Naive thymus-derived CD4-positive, alpha-beta T cell (primary cell): ENCODE measurements around the gene SEMA6A. TPM values are rescaled to one million over a fixed set of nuclear protein-coding genes. Genes with fewer than 3 reads are reported as not detected.

Experiments used
- ATAC-seq: fragments of 150-1000 bp; cut with Tn5 transposase; 2 replicates; pipeline ENCODE4 v1.10.0; 2021; ENCODE audit warnings: mild to moderate bottlenecking, moderate library complexity
- CTCF ChIA-PET: fragments of 350-600 bp; sonication (Branson Sonifier 250); formaldehyde crosslinking; loops from one replicate; lab custom pipeline; 2021; ENCODE audit warnings: antibody characterized with exemption; lab: Charles Lee
- POLR2A ChIA-PET: fragments of 350-600 bp; sonication (Branson Sonifier 250); formaldehyde crosslinking; loops from one replicate; lab custom pipeline; 2021; ENCODE audit warnings: antibody characterized with exemption, inconsistent platforms; lab: Charles Lee
- DNase-seq, 9 donors: peaks; one replicate each; pipeline versions ENCODE4 v3.0.0 to v3.0.0-alpha.2; 2020 to 2022; ENCODE audit warnings: mixed read lengths in 1 of 9
- H3K27ac ChIP-seq: one replicate; pipeline ENCODE4 v1.7.0; 2013; ENCODE audit warnings: mild to moderate bottlenecking, low read depth, low read length, moderate library complexity
- H3K27me3 ChIP-seq, 2 donors: one replicate each; pipeline ENCODE4 v1.7.0; 2013; ENCODE audit warnings: low read length in 2 of 2, mild to moderate bottlenecking in 2 of 2, moderate library complexity in 2 of 2; ENCODE audit not compliant: control insufficient read depth in 2 of 2, insufficient read depth in 2 of 2
- H3K36me3 ChIP-seq, 3 experiments: 1 replicate in 2 of 3; 2 replicates in 1 of 3; pipeline ENCODE4 v1.7.0; 2013; ENCODE audit warnings: low read length in 3 of 3, mild to moderate bottlenecking in 3 of 3, moderate library complexity in 1 of 3; ENCODE audit not compliant: insufficient read depth in 3 of 3, control insufficient read depth in 2 of 3
- H3K4me1 ChIP-seq, 2 donors: one replicate each; pipeline ENCODE4 v1.7.0; 2013; ENCODE audit warnings: low read length in 2 of 2, mild to moderate bottlenecking in 2 of 2, moderate library complexity in 1 of 2; ENCODE audit not compliant: control insufficient read depth in 2 of 2, insufficient read depth in 2 of 2
- H3K4me3 ChIP-seq: 2 replicates; pipeline ENCODE4 v1.7.0; 2013; ENCODE audit warnings: mild to moderate bottlenecking, low read length
- H3K9me3 ChIP-seq, 3 experiments: 1 replicate in 2 of 3; 2 replicates in 1 of 3; pipeline ENCODE4 v1.7.0; 2013; ENCODE audit warnings: low read length in 3 of 3; ENCODE audit not compliant: control insufficient read depth in 2 of 3
- H3K27ac Mint-ChIP-seq, 9 donors: one replicate each; pipeline ENCODE4 v1.8.0; 2020 to 2022; ENCODE audit warnings: mixed read lengths in 9 of 9, mild to moderate bottlenecking in 8 of 9, moderate library complexity in 5 of 9, inconsistent platforms in 2 of 9
- H3K27me3 Mint-ChIP-seq, 5 donors: one replicate each; pipeline ENCODE4 v1.8.0; 2021 to 2022; ENCODE audit warnings: mixed read lengths in 5 of 5, mild to moderate bottlenecking in 1 of 5
- H3K36me3 Mint-ChIP-seq, 5 donors: one replicate each; pipeline ENCODE4 v1.8.0; 2020 to 2022; ENCODE audit warnings: mixed read lengths in 5 of 5, mild to moderate bottlenecking in 3 of 5, inconsistent platforms in 1 of 5
- H3K4me1 Mint-ChIP-seq, 7 donors: one replicate each; pipeline ENCODE4 v1.8.0; 2020 to 2022; ENCODE audit warnings: mixed read lengths in 7 of 7, mild to moderate bottlenecking in 3 of 7, inconsistent platforms in 1 of 7
- H3K4me3 Mint-ChIP-seq, 10 donors: one replicate each; pipeline ENCODE4 v1.8.0; 2020 to 2022; ENCODE audit warnings: mild to moderate bottlenecking in 10 of 10, mixed read lengths in 10 of 10, moderate library complexity in 6 of 10, inconsistent platforms in 2 of 10
- H3K9me3 Mint-ChIP-seq, 11 donors: one replicate each; pipeline ENCODE4 v1.8.0; 2020 to 2022; ENCODE audit warnings: mixed read lengths in 11 of 11, mild to moderate bottlenecking in 4 of 11, inconsistent platforms in 1 of 11, moderate library complexity in 1 of 11
- intact Hi-C, 2 donors: fragments of 100-400 bp; cut with micrococcal nuclease; formaldehyde crosslinking; loops; one replicate each; pipeline ENCODE4 v1.15.1; 2023
- polyA plus RNA-seq, 2 donors: library from polyadenylated mRNA; unstranded; fragments of 300-500 nt; fragmentation: Illumina TruSeq; gene quantifications; one replicate each; pipeline ENCODE4 v1.2.3, GENCODE V29; 2021
- total RNA-seq, 6 experiments: library from RNA in 5 of 6; stranded (reverse) in 5 of 6; gene quantifications; 1 replicate in 5 of 6; 2 replicates in 1 of 6; pipeline ENCODE4 v1.2.3 and lab custom pipeline; 2021 to 2026

SEMA6A gene
- total and polyA plus RNA-seq, 7 experiments from 2014 or later = 0.87 to 1.5 TPM; not detected in 5

DNA sequence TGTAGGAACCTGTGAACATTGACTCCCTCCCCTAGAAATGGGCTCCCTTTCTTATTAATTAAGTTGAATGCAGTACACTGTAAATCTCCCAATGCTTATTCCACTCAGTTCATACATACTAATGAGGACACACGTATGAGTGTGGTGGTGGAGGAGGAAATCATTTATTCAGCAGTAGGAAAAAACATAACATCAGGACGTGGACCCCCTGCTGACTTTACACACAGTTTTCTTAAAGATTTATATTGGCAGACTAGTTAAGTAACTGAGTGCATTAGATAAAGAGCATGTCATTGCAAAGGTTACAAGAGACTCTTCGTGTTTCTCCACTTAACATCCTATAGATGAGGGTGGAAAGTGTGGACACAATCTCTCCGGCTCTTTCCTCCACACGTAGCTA is 37.8 kb upstream of the SEMA6A start:
- POLR2A ChIA-PET = no interaction called here
- ATAC-seq (no peak), DNase-seq (no peak)
- Mint-ChIP-seq H3K4me1 (no peaks in the 10 kb centered on the region), H3K9me3 (peaks cover 0 to 3% (median 0%) of the 10 kb centered on the region in 11 donors), H3K27ac (no peak overlapping the region), H3K27me3 (peaks cover 0 to 20% (median 0%) of the 10 kb centered on the region in 5 donors), H3K36me3 (no peaks in the 10 kb centered on the region), H3K4me3 (no peak overlapping the region)
- intact Hi-C loops = no loop called here
- Histone ChIP-seq H3K27me3 (no peaks in the 10 kb centered on the region), H3K27ac (no peak overlapping the region), H3K4me1 (no peaks in the 10 kb centered on the region), H3K9me3 (no peaks in the 10 kb centered on the region), H3K36me3 (no peaks in the 10 kb centered on the region), H3K4me3 (no peak overlapping the region)
- CTCF ChIA-PET = no interaction called here

- H3K36me3 Mint-ChIP-seq = no peaks in the 10 kb centered on the region
- Histone ChIP-seq H3K9me3 (no peaks in the 10 kb centered on the region), H3K27ac (no peak overlapping the region), H3K4me1 (no peaks in the 10 kb centered on the region), H3K36me3 (no peaks in the 10 kb centered on the region), H3K27me3 (peaks cover 0 to 3% of the 10 kb centered on the region in 2 donors), H3K4me3 (no peak overlapping the region)
- peaks cover 6 to 24% (median 17%) of the 10 kb centered on the region in 5 donors for H3K27me3 Mint-ChIP-seq
- no peak overlapping the region for H3K27ac Mint-ChIP-seq
- H3K4me3 Mint-ChIP-seq = no peak overlapping the region
- DNase-seq (no peak), ATAC-seq (no peak)
- ChIA-PET POLR2A (no interaction called here), CTCF (no interaction called here)
- no peaks in the 10 kb centered on the region for H3K4me1 Mint-ChIP-seq
- intact Hi-C loops = no loop called here
- H3K9me3 Mint-ChIP-seq = peaks cover 0 to 2% (median 0%) of the 10 kb centered on the region in 11 donors
Observed at GRCh38 chr5:116605310-116606070, 30.9 kb upstream of the SEMA6A start.

DNA sequence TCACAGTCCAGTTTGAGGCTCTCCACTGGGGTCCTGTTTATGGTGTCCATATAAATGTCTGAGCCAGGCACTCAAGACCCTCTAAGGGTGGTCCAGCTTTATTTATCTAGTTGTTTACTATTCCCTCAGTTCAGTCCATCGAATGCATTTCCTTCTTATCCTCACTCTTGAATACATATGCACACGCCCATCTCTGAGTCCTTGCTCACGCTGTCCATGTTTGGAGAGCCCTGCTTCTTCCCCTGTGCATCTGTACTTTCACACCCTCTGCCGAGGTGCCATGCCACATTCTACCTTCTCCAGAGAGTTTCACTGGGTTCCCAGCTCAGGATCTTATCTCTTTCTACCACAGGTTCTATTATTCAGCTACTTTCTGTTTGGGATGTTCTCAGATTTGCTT is 30.2 kb upstream of the SEMA6A start:
- H3K27ac ChIP-seq = no peak overlapping the region
- no peaks in the 10 kb centered on the region for H3K36me3 ChIP-seq
- H3K9me3 ChIP-seq = no peaks in the 10 kb centered on the region
- Mint-ChIP-seq H3K4me1 (no peaks in the 10 kb centered on the region), H3K27me3 (peaks cover 11 to 25% (median 19%) of the 10 kb centered on the region in 5 donors), H3K27ac (no peak overlapping the region), H3K36me3 (no peaks in the 10 kb centered on the region), H3K4me3 (no peak overlapping the region), H3K9me3 (peaks cover 0 to 2% (median 0%) of the 10 kb centered on the region in 11 donors)
- intact Hi-C loops = no loop called here
- ATAC-seq (no peak), DNase-seq (no peak)
- ChIA-PET POLR2A (no interaction called here), CTCF (no interaction called here)
- peaks cover 0 to 3% of the 10 kb centered on the region in 2 donors for H3K27me3 ChIP-seq
- no peaks in the 10 kb centered on the region for H3K4me1 ChIP-seq
- H3K4me3 ChIP-seq = no peak overlapping the region

DNA sequence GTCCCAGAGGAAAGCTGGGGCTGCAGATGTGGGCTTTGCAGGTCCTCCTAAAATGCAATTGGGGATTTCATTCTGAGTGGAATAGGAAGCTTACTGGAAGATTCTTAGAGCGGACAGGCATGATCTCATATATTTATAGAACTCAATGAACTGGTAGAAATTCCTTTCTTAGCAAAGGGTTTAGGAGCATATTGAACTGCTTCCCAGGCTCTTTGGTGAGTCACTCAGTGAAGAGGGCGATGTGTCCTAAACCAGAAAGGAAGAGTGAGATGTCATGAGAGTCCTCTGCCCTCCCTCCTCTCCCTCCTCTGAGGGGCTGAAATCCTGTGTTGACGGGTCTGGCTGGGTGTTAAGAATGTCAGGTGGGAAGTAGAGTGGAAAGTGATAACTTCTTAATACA is 26.3 kb upstream of the SEMA6A start:
- H3K4me1 Mint-ChIP-seq = no peaks in the 10 kb centered on the region
- H3K4me3 Mint-ChIP-seq = no peak overlapping the region
- intact Hi-C loops = no loop called here
- no peaks in the 10 kb centered on the region for H3K9me3 ChIP-seq
- DNase-seq = no peak
- no peak overlapping the region for H3K27ac Mint-ChIP-seq
- no peaks in the 10 kb centered on the region for H3K36me3 Mint-ChIP-seq
- H3K27me3 ChIP-seq = peaks cover 0 to 3% of the 10 kb centered on the region in 2 donors
- no peak overlapping the region for H3K4me3 ChIP-seq
- peaks cover 8 to 27% (median 19%) of the 10 kb centered on the region in 5 donors for H3K27me3 Mint-ChIP-seq
- CTCF ChIA-PET = no interaction called here
- no peak overlapping the region for H3K27ac ChIP-seq
- no peaks in the 10 kb centered on the region for H3K4me1 ChIP-seq
- POLR2A ChIA-PET = no interaction called here
- peaks cover 0 to 2% (median 0%) of the 10 kb centered on the region in 11 donors for H3K9me3 Mint-ChIP-seq
- no peaks in the 10 kb centered on the region for H3K36me3 ChIP-seq
- ATAC-seq = no peak

- no peak overlapping the region for H3K4me3 ChIP-seq
- H3K27me3 ChIP-seq = peaks cover 0 to 3% of the 10 kb centered on the region in 2 donors
- Mint-ChIP-seq H3K27me3 (peaks cover 8 to 23% (median 19%) of the 10 kb centered on the region in 5 donors), H3K27ac (no peak overlapping the region), H3K4me1 (no peaks in the 10 kb centered on the region), H3K36me3 (no peaks in the 10 kb centered on the region), H3K4me3 (no peak overlapping the region), H3K9me3 (peaks cover 0 to 2% (median 0%) of the 10 kb centered on the region in 11 donors)
- H3K4me1 ChIP-seq = no peaks in the 10 kb centered on the region
- POLR2A ChIA-PET = no interaction called here
- H3K27ac ChIP-seq = no peak overlapping the region
- ATAC-seq (no peak), DNase-seq (no peak)
- intact Hi-C loops = no loop called here
- no peaks in the 10 kb centered on the region for H3K9me3 ChIP-seq
- no peaks in the 10 kb centered on the region for H3K36me3 ChIP-seq
- CTCF ChIA-PET = no interaction called here
Observed at GRCh38 chr5:116598911-116599310, 24.3 kb upstream of the SEMA6A start.

DNA sequence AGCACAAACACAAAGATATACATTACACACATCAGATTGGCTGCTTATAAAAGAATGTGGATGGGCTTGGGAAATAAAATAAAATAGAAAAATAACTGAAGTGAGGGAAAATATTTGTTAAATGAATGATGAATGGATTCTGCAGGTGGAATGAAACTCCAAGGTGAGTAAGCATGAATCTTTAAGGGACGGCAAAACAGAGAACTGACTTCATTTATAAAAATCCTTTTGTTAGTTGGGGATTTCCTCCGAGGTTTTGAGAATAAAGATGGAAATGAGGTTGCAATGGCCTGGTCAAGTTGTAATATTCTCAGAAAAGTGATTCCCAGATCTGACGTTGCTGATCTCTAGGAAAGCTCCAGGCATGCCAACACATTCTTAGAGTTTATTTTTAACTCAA is 20.9 kb upstream of the SEMA6A start:
- Mint-ChIP-seq H3K36me3 (no peaks in the 10 kb centered on the region), H3K9me3 (peaks cover 0 to 9% (median 2%) of the 10 kb centered on the region in 11 donors), H3K27me3 (peaks cover 2 to 16% (median 7%) of the 10 kb centered on the region in 5 donors), H3K4me3 (no peak overlapping the region), H3K27ac (no peak overlapping the region), H3K4me1 (no peaks in the 10 kb centered on the region)
- ATAC-seq (no peak), DNase-seq (no peak)
- POLR2A ChIA-PET = no interaction called here
- CTCF ChIA-PET = no interaction called here
- Histone ChIP-seq H3K4me3 (no peak overlapping the region), H3K36me3 (no peaks in the 10 kb centered on the region), H3K27ac (no peak overlapping the region), H3K9me3 (no peaks in the 10 kb centered on the region), H3K4me1 (no peaks in the 10 kb centered on the region), H3K27me3 (no peaks in the 10 kb centered on the region)
- intact Hi-C loops = no loop called here

- no peak overlapping the region for H3K27ac ChIP-seq
Observed at GRCh38 chr5:116593340-116593739, 18.7 kb upstream of the SEMA6A start.

More at GRCh38 chr5:116593340-116593739, 18.7 kb upstream of the SEMA6A start:
- no peaks in the 10 kb centered on the region for H3K27me3 ChIP-seq
- POLR2A ChIA-PET = no interaction called here
- H3K9me3 ChIP-seq = no peaks in the 10 kb centered on the region
- CTCF ChIA-PET = no interaction called here
- no peaks in the 10 kb centered on the region for H3K36me3 ChIP-seq
- intact Hi-C loops = no loop called here
- no peaks in the 10 kb centered on the region for H3K4me1 ChIP-seq
- Mint-ChIP-seq H3K4me3 (no peak overlapping the region), H3K27me3 (peaks cover 0 to 5% (median 2%) of the 10 kb centered on the region in 5 donors), H3K9me3 (peaks cover 0 to 17% (median 2%) of the 10 kb centered on the region in 11 donors), H3K27ac (no peak overlapping the region), H3K36me3 (no peaks in the 10 kb centered on the region), H3K4me1 (no peaks in the 10 kb centered on the region)
- H3K4me3 ChIP-seq = no peak overlapping the region
- no peak for DNase-seq
- ATAC-seq = no peak
